B cell (primary cell): ENCODE data around the gene CHRNA4. TPM values are rescaled to one million over a fixed set of nuclear protein-coding genes. Genes with fewer than 3 reads are reported as not detected.

Source experiments
- ATAC-seq: fragments of 200-7000 bp; cut with Tn5 transposase; one replicate; pipeline ENCODE4 v1.10.0; 2021; ENCODE audit warnings: low read depth, mild to moderate bottlenecking, moderate number of reproducible peaks, moderate library complexity
- CTCF ChIA-PET: fragments of 350-600 bp; sonication (Branson Sonifier 250); formaldehyde crosslinking; loops from one replicate; lab custom pipeline; 2021; ENCODE audit warnings: antibody characterized with exemption, inconsistent platforms; lab: Charles Lee
- POLR2A ChIA-PET: fragments of 350-600 bp; sonication (Branson Sonifier 250); formaldehyde crosslinking; loops from one replicate; lab custom pipeline; 2021; ENCODE audit warnings: antibody characterized with exemption; lab: Charles Lee
- DNase-seq: peaks from one replicate; pipeline ENCODE4 v3.0.0; 2013
- H2AFZ ChIP-seq: 2 replicates; pipeline ENCODE4 v1.6.1; 2012; ENCODE audit warnings: mild to moderate bottlenecking, low read depth, low read length; ENCODE audit not compliant: insufficient read depth, poor library complexity, severe bottlenecking
- H3K27ac ChIP-seq, 2 donors: 1 replicate in 1 of 2; 2 replicates in 1 of 2; pipeline ENCODE4 v1.5.1; 2012 to 2013; ENCODE audit warnings: low read length in 2 of 2, mild to moderate bottlenecking in 2 of 2, moderate library complexity in 1 of 2
- H3K27me3 ChIP-seq, 4 experiments: fragments of 200-600 bp in 1 of 4; sonication (generic) in 1 of 4; replicated peaks in 1 of 4; 1 replicate in 2 of 4; 2 replicates in 2 of 4; pipeline versions ENCODE4 v1.6.1 to v1.7.0; 2013 to 2016; ENCODE audit warnings: low read length in 3 of 4, mild to moderate bottlenecking in 2 of 4, mixed read lengths in 1 of 4, moderate library complexity in 1 of 4; ENCODE audit not compliant: insufficient read depth in 4 of 4, control insufficient read depth in 3 of 4; ENCODE audit errors: control extremely low read depth in 1 of 4
- H3K36me3 ChIP-seq, 2 experiments: replicated peaks in 1 of 2; 1 replicate in 1 of 2; 2 replicates in 1 of 2; pipeline versions ENCODE4 v1.6.1 to v1.7.1; 2013; ENCODE audit warnings: low read length in 1 of 2; ENCODE audit not compliant: insufficient read depth in 2 of 2, control insufficient read depth in 1 of 2; ENCODE audit errors: control extremely low read depth in 1 of 2, extremely low read depth in 1 of 2
- H3K4me1 ChIP-seq, 2 donors: fragments of 200-600 bp in 1 of 2; sonication (generic) in 1 of 2; 1 replicate in 1 of 2; 2 replicates in 1 of 2; pipeline versions ENCODE4 v1.5.1 to v1.6.1; 2013 to 2017; ENCODE audit warnings: low read length in 2 of 2; ENCODE audit not compliant: control insufficient read depth in 2 of 2, insufficient read depth in 2 of 2
- H3K4me2 ChIP-seq: replicated peaks from 2 replicates; pipeline ENCODE3; 2012; ENCODE audit warnings: mild to moderate bottlenecking, low read depth, low read length; ENCODE audit not compliant: poor library complexity, severe bottlenecking
- H3K4me3 ChIP-seq, 5 experiments: fragments of 200-600 bp in 1 of 5; sonication (generic) in 1 of 5; 1 replicate in 3 of 5; 2 replicates in 2 of 5; pipeline versions ENCODE4 v1.5.1 to v1.7.0; 2011 to 2016; ENCODE audit warnings: low read length in 4 of 5, mild to moderate bottlenecking in 4 of 5, low read depth in 2 of 5, control low read depth in 1 of 5, moderate library complexity in 1 of 5; ENCODE audit not compliant: insufficient read depth in 1 of 5; ENCODE audit errors: control extremely low read depth in 1 of 5, extremely low read depth in 1 of 5
- H3K79me2 ChIP-seq: fragments of 200-600 bp; sonication (generic); one replicate; pipeline ENCODE4 v1.6.0; 2016; ENCODE audit warnings: low read length; ENCODE audit not compliant: control insufficient read depth, insufficient read depth
- H3K9ac ChIP-seq: fragments of 200-600 bp; sonication (generic); 2 replicates; pipeline ENCODE4 v1.6.1; 2017; ENCODE audit warnings: mild to moderate bottlenecking, low read length, moderate library complexity
- H3K9me3 ChIP-seq, 3 donors: one replicate each; pipeline versions ENCODE4 v1.6.1 to v1.7.1; 2013; ENCODE audit warnings: low read length in 2 of 3; ENCODE audit not compliant: control insufficient read depth in 2 of 3, insufficient read depth in 1 of 3; ENCODE audit errors: control extremely low read depth in 1 of 3
- H4K20me1 ChIP-seq: 2 replicates; pipeline ENCODE4 v1.6.0; 2012; ENCODE audit warnings: mild to moderate bottlenecking, low read length; ENCODE audit not compliant: insufficient read depth, control insufficient read depth, poor library complexity, severe bottlenecking
- H3K27ac Mint-ChIP-seq: one replicate; pipeline ENCODE4 v1.8.0; 2021; ENCODE audit warnings: mixed read lengths
- H3K27me3 Mint-ChIP-seq: one replicate; pipeline ENCODE4 v1.8.0; 2021; ENCODE audit warnings: mixed read lengths
- H3K4me1 Mint-ChIP-seq: one replicate; pipeline ENCODE4 v1.8.0; 2021; ENCODE audit warnings: mixed read lengths
- H3K4me3 Mint-ChIP-seq: one replicate; pipeline ENCODE4 v1.8.0; 2021; ENCODE audit warnings: mixed read lengths
- H3K9me3 Mint-ChIP-seq: one replicate; pipeline ENCODE4 v1.8.0; 2022; ENCODE audit warnings: mixed read lengths; ENCODE audit not compliant: insufficient read depth
- EZH2 ChIP-seq: IDR thresholded peaks from 2 replicates; pipeline ENCODE4 v1.6.1; 2012; ENCODE audit warnings: borderline replicate concordance, low read depth, mild to moderate bottlenecking, moderate library complexity, low read length; ENCODE audit not compliant: insufficient read depth, poor library complexity, severe bottlenecking
- WGBS: methylation state at CpG from one replicate; pipeline ENCODE4 v1.1.5; 2013; ENCODE audit warnings: missing lambda C conversion rate; ENCODE audit not compliant: insufficient coverage; 5-methylcytosine and 5-hydroxymethylcytosine counted together
- intact Hi-C: fragments of 100-400 bp; cut with micrococcal nuclease; formaldehyde crosslinking; loops from one replicate; pipeline ENCODE4 v1.10.0; 2022
- polyA plus RNA-seq: library from polyadenylated mRNA; depleted of rRNA; stranded (reverse); fragments of >200 nt; gene quantifications from 2 replicates; pipeline ENCODE4 v1.2.3, GENCODE V29; 2012
- total RNA-seq, 2 donors: library from RNA; stranded (reverse); fragments of 120-200 nt in 1 of 2; gene quantifications; 1 replicate in 1 of 2; 2 replicates in 1 of 2; pipeline versions ENCODE4 v1.2.3 to v1.2.4, GENCODE V29; 2013 to 2022
- TF ChIP-seq, protein P1 (sequence below): fragments of 200-600 bp; IDR thresholded peaks from one replicate; pipeline ENCODE4 v1.8.0; 2022; ENCODE audit warnings: antibody characterized with exemption, mild to moderate bottlenecking

CHRNA4 gene
- total and polyA plus RNA-seq, 2 donors (not counting 1 experiment from before 2014, with no cell fraction given) = not detected

DNA sequence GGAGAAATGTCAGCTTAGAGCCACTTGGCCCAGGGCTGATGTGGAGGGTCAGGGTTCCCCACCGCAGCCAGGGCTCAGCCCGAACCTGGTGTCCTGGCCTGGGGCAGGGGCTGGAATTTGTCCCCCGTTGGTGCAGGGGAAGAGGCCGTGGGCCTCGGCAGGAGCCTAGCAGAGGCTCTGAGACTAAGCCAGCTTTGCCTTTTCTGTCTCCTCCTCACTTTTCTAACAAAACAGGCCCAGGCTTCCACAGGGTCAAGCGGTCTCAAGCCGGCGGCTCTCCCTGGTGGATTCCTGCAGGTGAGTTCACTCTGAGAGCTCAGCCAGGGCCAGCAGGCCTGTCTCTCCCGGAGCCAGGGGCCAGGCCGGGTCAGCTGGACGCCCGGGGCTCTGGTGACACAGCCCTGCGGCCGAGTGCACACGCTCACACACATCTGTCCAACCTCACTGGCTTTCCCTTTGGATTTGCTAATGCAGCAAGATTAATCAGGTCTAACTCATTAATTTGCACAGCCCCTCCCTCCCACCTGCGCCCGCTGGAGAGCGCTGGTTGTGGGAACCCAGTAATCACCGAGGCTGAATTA lies 2.9 kb upstream of the CHRNA4 start:
- Histone ChIP-seq H3K9ac (no peak overlapping the region), H3K27ac (no peak overlapping the region), H2AFZ (no peak overlapping the region), H3K79me2 (no peaks in the 10 kb centered on the region), H3K4me1 (peaks cover 0 to 9% of the 10 kb centered on the region in 2 donors), H3K36me3 (no peaks in the 10 kb centered on the region), H3K27me3 (peaks cover 0 to 41% (median 7%) of the 10 kb centered on the region in 4 experiments), H3K9me3 (peaks cover 0 to 17% (median 0%) of the 10 kb centered on the region in 3 donors), H4K20me1 (no peaks in the 10 kb centered on the region), H3K4me3 (no peak overlapping the region), H3K4me2 (no peak overlapping the region)
- no peak for TF ChIP-seq EZH2
- TF ChIP-seq, protein P1, sequence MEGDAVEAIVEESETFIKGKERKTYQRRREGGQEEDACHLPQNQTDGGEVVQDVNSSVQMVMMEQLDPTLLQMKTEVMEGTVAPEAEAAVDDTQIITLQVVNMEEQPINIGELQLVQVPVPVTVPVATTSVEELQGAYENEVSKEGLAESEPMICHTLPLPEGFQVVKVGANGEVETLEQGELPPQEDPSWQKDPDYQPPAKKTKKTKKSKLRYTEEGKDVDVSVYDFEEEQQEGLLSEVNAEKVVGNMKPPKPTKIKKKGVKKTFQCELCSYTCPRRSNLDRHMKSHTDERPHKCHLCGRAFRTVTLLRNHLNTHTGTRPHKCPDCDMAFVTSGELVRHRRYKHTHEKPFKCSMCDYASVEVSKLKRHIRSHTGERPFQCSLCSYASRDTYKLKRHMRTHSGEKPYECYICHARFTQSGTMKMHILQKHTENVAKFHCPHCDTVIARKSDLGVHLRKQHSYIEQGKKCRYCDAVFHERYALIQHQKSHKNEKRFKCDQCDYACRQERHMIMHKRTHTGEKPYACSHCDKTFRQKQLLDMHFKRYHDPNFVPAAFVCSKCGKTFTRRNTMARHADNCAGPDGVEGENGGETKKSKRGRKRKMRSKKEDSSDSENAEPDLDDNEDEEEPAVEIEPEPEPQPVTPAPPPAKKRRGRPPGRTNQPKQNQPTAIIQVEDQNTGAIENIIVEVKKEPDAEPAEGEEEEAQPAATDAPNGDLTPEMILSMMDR = no peak
- Mint-ChIP-seq H3K4me1 (peaks cover 4% of the 10 kb centered on the region), H3K4me3 (no peak overlapping the region), H3K9me3 (no peaks in the 10 kb centered on the region), H3K27me3 (peaks cover 17% of the 10 kb centered on the region), H3K27ac (no peak overlapping the region)
- POLR2A ChIA-PET = no interaction called here
- intact Hi-C loops = no loop called here
- no peak for ATAC-seq
- CTCF ChIA-PET = no interaction called here
- DNase-seq = no peak
- 89% methylated on average over 19 of the region's 19 CpGs for WGBS
